ENCODE measurements around the gene GTPBP10. TPM values are rescaled to one million over a fixed set of nuclear protein-coding genes. Genes with fewer than 3 reads are reported as not detected.

GTPBP10 gene
- total and polyA plus RNA-seq, 2 of the 13 experiments (the other 11 are each of a cell fraction or from before 2014, with no cell fraction given): 13.3 to 38.7 TPM

GRCh38 chr7:90309872-90310271 lies 36.6 kb upstream of the GTPBP10 start (continued):
- TF ChIP-seq ZNF780A (CRISPR knock-in tag; IDR thresholded peaks at IDR 0.05): no peak

GRCh38 chr7:90311175-90311574 lies 35.3 kb upstream of the GTPBP10 start:
- no peaks in the 10 kb centered on the region for H4K20me1 ChIP-seq (ENCODE audit: insufficient read depth, low read length)
- ChIA-PET POLR2A (no interaction called here), CTCF (ENCODE audit: low intra/inter-chr PET ratio, low total read pairs) (no interaction called here)
- H3K27me3 ChIP-seq (ENCODE audit: control insufficient read depth in 1 of 2, insufficient read depth in 2 of 2, low read length in 2 of 2): no peaks in the 10 kb centered on the region
- H3K27ac ChIP-seq (ENCODE audit: extremely low read length, insufficient read depth, low read length): no peak overlapping the region
- H2AFZ ChIP-seq (ENCODE audit: low read length): no peak overlapping the region
- no peak for TF ChIP-seq SMYD3 (CRISPR knock-in tag; IDR thresholded peaks at IDR 0.05)
- TF ChIP-seq, protein P1, sequence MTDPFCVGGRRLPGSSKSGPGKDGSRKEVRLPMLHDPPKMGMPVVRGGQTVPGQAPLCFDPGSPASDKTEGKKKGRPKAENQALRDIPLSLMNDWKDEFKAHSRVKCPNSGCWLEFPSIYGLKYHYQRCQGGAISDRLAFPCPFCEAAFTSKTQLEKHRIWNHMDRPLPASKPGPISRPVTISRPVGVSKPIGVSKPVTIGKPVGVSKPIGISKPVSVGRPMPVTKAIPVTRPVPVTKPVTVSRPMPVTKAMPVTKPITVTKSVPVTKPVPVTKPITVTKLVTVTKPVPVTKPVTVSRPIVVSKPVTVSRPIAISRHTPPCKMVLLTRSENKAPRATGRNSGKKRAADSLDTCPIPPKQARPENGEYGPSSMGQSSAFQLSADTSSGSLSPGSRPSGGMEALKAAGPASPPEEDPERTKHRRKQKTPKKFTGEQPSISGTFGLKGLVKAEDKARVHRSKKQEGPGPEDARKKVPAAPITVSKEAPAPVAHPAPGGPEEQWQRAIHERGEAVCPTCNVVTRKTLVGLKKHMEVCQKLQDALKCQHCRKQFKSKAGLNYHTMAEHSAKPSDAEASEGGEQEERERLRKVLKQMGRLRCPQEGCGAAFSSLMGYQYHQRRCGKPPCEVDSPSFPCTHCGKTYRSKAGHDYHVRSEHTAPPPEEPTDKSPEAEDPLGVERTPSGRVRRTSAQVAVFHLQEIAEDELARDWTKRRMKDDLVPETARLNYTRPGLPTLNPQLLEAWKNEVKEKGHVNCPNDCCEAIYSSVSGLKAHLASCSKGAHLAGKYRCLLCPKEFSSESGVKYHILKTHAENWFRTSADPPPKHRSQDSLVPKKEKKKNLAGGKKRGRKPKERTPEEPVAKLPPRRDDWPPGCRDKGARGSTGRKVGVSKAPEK (CRISPR knock-in tag; IDR thresholded peaks at IDR 0.05; ENCODE audit: borderline replicate concordance): no peak
- TF ChIP-seq, protein P2, sequence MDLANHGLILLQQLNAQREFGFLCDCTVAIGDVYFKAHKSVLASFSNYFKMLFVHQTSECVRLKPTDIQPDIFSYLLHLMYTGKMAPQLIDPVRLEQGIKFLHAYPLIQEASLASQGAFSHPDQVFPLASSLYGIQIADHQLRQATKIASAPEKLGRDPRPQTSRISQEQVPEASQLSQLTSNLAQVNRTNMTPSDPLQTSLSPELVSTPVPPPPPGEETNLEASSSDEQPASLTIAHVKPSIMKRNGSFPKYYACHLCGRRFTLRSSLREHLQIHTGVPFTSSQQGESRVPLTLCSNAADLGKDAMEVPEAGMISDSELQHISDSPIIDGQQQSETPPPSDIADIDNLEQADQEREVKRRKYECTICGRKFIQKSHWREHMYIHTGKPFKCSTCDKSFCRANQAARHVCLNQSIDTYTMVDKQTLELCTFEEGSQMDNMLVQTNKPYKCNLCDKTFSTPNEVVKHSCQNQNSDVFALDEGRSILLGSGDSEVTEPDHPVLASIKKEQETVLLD (CRISPR knock-in tag; IDR thresholded peaks at IDR 0.05; ENCODE audit: low read depth): no peak
- TF ChIP-seq, protein P3, sequence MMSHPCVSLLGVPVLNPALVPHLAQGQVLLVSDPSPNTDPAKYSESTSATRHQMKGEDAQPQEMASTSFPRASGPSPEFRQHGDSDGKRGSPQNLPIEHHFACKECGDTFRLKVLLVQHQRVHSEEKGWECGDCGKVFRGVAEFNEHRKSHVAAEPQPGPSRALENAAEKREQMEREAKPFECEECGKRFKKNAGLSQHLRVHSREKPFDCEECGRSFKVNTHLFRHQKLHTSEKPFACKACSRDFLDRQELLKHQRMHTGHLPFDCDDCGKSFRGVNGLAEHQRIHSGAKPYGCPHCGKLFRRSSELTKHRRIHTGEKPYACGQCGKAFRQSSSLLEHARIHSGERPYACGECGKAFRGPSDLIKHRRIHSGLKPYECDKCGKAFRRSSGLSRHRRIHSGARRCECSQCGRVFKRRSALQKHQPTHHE (CRISPR knock-in tag; IDR thresholded peaks at IDR 0.05; ENCODE audit: borderline replicate concordance): no peak
- peak; percentile 61; the same call in 1 of the 2 replicates for TF ChIP-seq GFI1 (CRISPR knock-in tag; IDR thresholded peaks at IDR 0.05; ENCODE audit: borderline replicate concordance)
- TF ChIP-seq BCL6 (CRISPR knock-in tag; IDR thresholded peaks at IDR 0.05): 0 out of 2 replicates have a peak, but pooled peaks have one; percentile 36
- TF ChIP-seq SP1 (IDR thresholded peaks at IDR 0.05): no peak
- no peak for TF ChIP-seq SP1 (CRISPR knock-in tag; IDR thresholded peaks at IDR 0.05)
- DNase-seq (ENCODE audit: low spot score) (peak; percentile 2), FAIRE-seq (no peak), ATAC-seq (peak; percentile 56; the same call in 2 of the 3 replicates)
- no TSS peak for BruUV-seq (replicated peaks)
- H3K4me2 ChIP-seq (ENCODE audit: low read depth, low read length): no peak overlapping the region
- H3K79me2 ChIP-seq (ENCODE audit: insufficient read depth, low read length): no peaks in the 10 kb centered on the region
- H3K4me3 ChIP-seq (replicated peaks in 1 of 3; ENCODE audit: insufficient read depth in 1 of 3, low read depth in 2 of 3, low read length in 3 of 3): no peak overlapping the region
- no peaks in the 10 kb centered on the region for H3K36me3 ChIP-seq (replicated peaks in 1 of 2; ENCODE audit: control insufficient read depth in 1 of 2, insufficient read depth in 2 of 2, low read length in 2 of 2)
- no peaks in the 10 kb centered on the region for H3K9me3 ChIP-seq (ENCODE audit: low read length)
- H3K9ac ChIP-seq (ENCODE audit: insufficient read depth, low read depth, low read length): no peak overlapping the region
- peaks cover 13% of the 10 kb centered on the region; the same call in 1 of the 2 replicates for H3K4me1 ChIP-seq (ENCODE audit: insufficient read depth, low read length)
- intact Hi-C loops (cut with micrococcal nuclease; ENCODE audit: unreplicated experiment): loop anchor here (10.0 kb wide), 1 partner anchor 464 kb away; no protein-coding TSS in a partner anchor
- in situ Hi-C loops (cut with HindIII; ENCODE audit: extremely low pct_ligation_motif_present, low pct_unique_long_range_greater_than_20kb): no loop called here
